HCT116 (cell line): ENCODE measurements around the gene SLC16A12. TPM values are rescaled to one million over a fixed set of nuclear protein-coding genes. Genes with fewer than 3 reads are reported as not detected.

ENCODE experiments used
- ATAC-seq: fragments of 200-7000 bp; cut with Tn5 transposase; 2 replicates; pipeline ENCODE4 v1.9.1; 2020; ENCODE audit warnings: mild to moderate bottlenecking, moderate library complexity
- BruUV-seq: library from RNA; stranded (reverse); fragments of 400-500 nt; replicated peaks from 2 replicates; lab custom pipeline; 2021; lab: Mats Ljungman, UMichigan
- CTCF ChIA-PET: fragments of 300-600 bp; sonication (Branson Sonifier 250); formaldehyde crosslinking; loops from one replicate; lab custom pipeline; 2021; ENCODE audit warnings: antibody characterized with exemption; lab: Charles Lee
- POLR2A ChIA-PET: fragments of 300-600, 350-600 bp; sonication (Branson Sonifier 250); formaldehyde crosslinking; loops from one replicate; lab custom pipeline; 2021; ENCODE audit warnings: antibody characterized with exemption; lab: Charles Lee
- RAD21 ChIA-PET, 2 experiments: fragments of 300-600 bp; sonication (Branson Sonifier 250); formaldehyde crosslinking; loops; one replicate each; lab custom pipeline; 2023; ENCODE audit warnings: low total read pairs in 2 of 2; ENCODE audit not compliant: uncharacterized antibody in 2 of 2, unreplicated experiment in 2 of 2, low non-redundant PET in 1 of 2; lab: Charles Lee
- DNase-seq: peaks from one replicate; pipeline ENCODE4 v3.0.0-alpha.2; 2010; ENCODE audit warnings: low read depth, low spot score
- H2AFZ ChIP-seq: fragments of 200-600 bp; shearing (Covaris generic), sonication (generic); 2 replicates; pipeline ENCODE4 v1.6.1; 2017; ENCODE audit warnings: low read depth, mixed run types, mixed read lengths, antibody characterized with exemption, low read length; ENCODE audit not compliant: poor library complexity, severe bottlenecking
- H3K27ac ChIP-seq: 2 replicates; pipeline ENCODE4 v1.5.1; 2012; ENCODE audit warnings: low read depth, low read length
- H3K27me3 ChIP-seq: fragments of 200-600 bp; sonication (generic); 2 replicates; pipeline ENCODE4 v1.6.1; 2016; ENCODE audit warnings: mixed run types, low read length, mixed read lengths; ENCODE audit not compliant: insufficient read depth
- H3K36me3 ChIP-seq, 2 experiments: fragments of 200-500 bp in 1 of 2; fragments of 200-600 bp in 1 of 2; sonication (Bioruptor generic) in 1 of 2; sonication (generic) in 1 of 2; 2 replicates each; pipeline versions ENCODE4 v1.5.1 to v1.6.1; 2014 to 2016; ENCODE audit warnings: low read length in 2 of 2, inconsistent platforms in 1 of 2, mixed read lengths in 1 of 2, mixed run types in 1 of 2; ENCODE audit not compliant: insufficient read depth in 2 of 2, control insufficient read depth in 1 of 2
- H3K4me1 ChIP-seq, 2 experiments: fragments of 200-600 bp in 1 of 2; sonication (generic) in 1 of 2; 2 replicates each; pipeline versions ENCODE4 v1.5.1 to v1.6.1; 2012 to 2017; ENCODE audit warnings: low read length in 2 of 2, inconsistent platforms in 1 of 2, mild to moderate bottlenecking in 1 of 2, mixed read lengths in 1 of 2, mixed run types in 1 of 2, moderate library complexity in 1 of 2; ENCODE audit not compliant: insufficient read depth in 2 of 2, control insufficient read depth in 1 of 2
- H3K4me2 ChIP-seq: fragments of 200-600 bp; sonication (generic); 2 replicates; pipeline ENCODE4 v1.6.1; 2017; ENCODE audit warnings: mixed run types, low read length, mixed read lengths
- H3K4me3 ChIP-seq, 2 experiments: fragments of 200-600 bp in 1 of 2; sonication (generic) in 1 of 2; replicated peaks in 1 of 2; 2 replicates each; pipeline ENCODE4 v1.5.1; 2011 to 2016; ENCODE audit warnings: low read length in 2 of 2, control low read depth in 1 of 2, low read depth in 1 of 2, mild to moderate bottlenecking in 1 of 2, mixed read lengths in 1 of 2, mixed run types in 1 of 2
- H3K79me2 ChIP-seq: fragments of 200-600 bp; sonication (generic); 2 replicates; pipeline ENCODE4 v1.6.1; 2017; ENCODE audit warnings: mild to moderate bottlenecking, mixed run types, low read length, moderate library complexity, mixed read lengths; ENCODE audit not compliant: insufficient read depth
- H3K9ac ChIP-seq: fragments of 200-600 bp; sonication (generic); 2 replicates; pipeline ENCODE4 v1.6.1; 2016; ENCODE audit warnings: low read length, mixed read lengths
- H3K9me2 ChIP-seq: fragments of 200-600 bp; sonication (generic), shearing (Covaris generic); 2 replicates; pipeline ENCODE4 v1.6.1; 2017; ENCODE audit warnings: mixed run types, mild to moderate bottlenecking, moderate library complexity; ENCODE audit not compliant: insufficient read depth
- H3K9me3 ChIP-seq, 2 experiments: fragments of 200-500 bp in 1 of 2; fragments of 200-600 bp in 1 of 2; sonication (Bioruptor generic) in 1 of 2; sonication (generic) in 1 of 2; 2 replicates each; pipeline ENCODE4 v1.6.1; 2014 to 2017; ENCODE audit warnings: low read length in 2 of 2, mixed read lengths in 2 of 2, inconsistent platforms in 1 of 2, low read depth in 1 of 2, mild to moderate bottlenecking in 1 of 2, mixed run types in 1 of 2, moderate library complexity in 1 of 2; ENCODE audit not compliant: control insufficient read depth in 1 of 2, insufficient read depth in 1 of 2
- H4K20me1 ChIP-seq: fragments of 200-600 bp; sonication (generic), shearing (Covaris generic); 2 replicates; pipeline ENCODE4 v1.6.1; 2017; ENCODE audit warnings: mixed run types, mild to moderate bottlenecking, moderate library complexity; ENCODE audit not compliant: insufficient read depth
- CBX3 ChIP-seq: IDR thresholded peaks from 2 replicates; pipeline ENCODE4 v1.6.1; 2012; ENCODE audit warnings: low read depth
- CEBPB ChIP-seq: IDR thresholded peaks from 2 replicates; pipeline ENCODE4 v1.6.1; 2012; ENCODE audit warnings: low read depth
- CTCF ChIP-seq, 3 experiments: fragments of 200-600 bp in 1 of 3; sonication (generic) in 1 of 3; IDR thresholded peaks in 2 of 3; conservative IDR thresholded peaks in 1 of 3; 2 replicates each; pipeline ENCODE4 v1.5.1; 2012 to 2017; ENCODE audit warnings: low read depth in 2 of 3, low read length in 2 of 3, antibody characterized with exemption in 1 of 3, borderline replicate concordance in 1 of 3, control low read depth in 1 of 3, mild to moderate bottlenecking in 1 of 3, mixed read lengths in 1 of 3, mixed run types in 1 of 3, moderate library complexity in 1 of 3; ENCODE audit not compliant: insufficient read depth in 1 of 3
- EZH2 ChIP-seq: fragments of 200-600 bp; sonication (generic); IDR thresholded peaks from 2 replicates; pipeline ENCODE4 v1.6.1; 2017; ENCODE audit warnings: antibody characterized with exemption, mixed run types
- EZH2phosphoT487 ChIP-seq: fragments of 200-600 bp; IDR thresholded peaks from 2 replicates; pipeline ENCODE4 v1.6.1; 2018; ENCODE audit warnings: antibody characterized with exemption, borderline replicate concordance
- FOSL1 ChIP-seq: IDR thresholded peaks from 2 replicates; pipeline ENCODE4 v1.6.1; 2012; ENCODE audit warnings: low read depth
- JUND ChIP-seq: IDR thresholded peaks from 2 replicates; pipeline ENCODE4 v1.6.1; 2012
- POLR2A ChIP-seq: IDR thresholded peaks from 2 replicates; pipeline ENCODE4 v1.7.0; 2011; ENCODE audit warnings: borderline replicate concordance; ENCODE audit not compliant: insufficient read depth, insufficient read length; ENCODE audit errors: extremely low read depth
- POLR2AphosphoS5 ChIP-seq: IDR thresholded peaks from 2 replicates; pipeline ENCODE4 v1.6.1; 2011; ENCODE audit warnings: mild to moderate bottlenecking, low read depth, low read length, moderate library complexity
- RAD21 ChIP-seq: IDR thresholded peaks from 2 replicates; pipeline ENCODE4 v1.6.1; 2012; ENCODE audit warnings: low read depth, mild to moderate bottlenecking
- SIN3A ChIP-seq: IDR thresholded peaks from 2 replicates; pipeline ENCODE4 v1.6.1; 2012; ENCODE audit warnings: low read depth
- SP1 ChIP-seq: IDR thresholded peaks from 2 replicates; pipeline ENCODE4 v1.6.1; 2012; ENCODE audit warnings: low read depth
- SRF ChIP-seq: IDR thresholded peaks from 2 replicates; pipeline ENCODE4 v1.6.1; 2012; ENCODE audit warnings: low read depth
- TCF7L2 ChIP-seq: IDR thresholded peaks from 2 replicates; pipeline ENCODE4 v1.7.0; 2011; ENCODE audit warnings: borderline replicate concordance, inconsistent platforms; ENCODE audit not compliant: insufficient read depth, insufficient read length; ENCODE audit errors: extremely low read depth
- YY1 ChIP-seq: IDR thresholded peaks from 2 replicates; pipeline ENCODE4 v1.6.1; 2011; ENCODE audit warnings: low read length, low read depth, moderate library complexity, mild to moderate bottlenecking; ENCODE audit not compliant: insufficient replicate concordance; ENCODE audit errors: extremely low read depth
- ZFX ChIP-seq: fragments of 450-650 bp; IDR thresholded peaks from 2 replicates; pipeline ENCODE4 v1.6.1; 2017
- intact Hi-C: fragments of 100-400 bp; cut with micrococcal nuclease; formaldehyde crosslinking; loops from 2 replicates; pipeline ENCODE4 v1.10.0; 2022
- total RNA-seq: library from RNA; stranded (reverse); gene quantifications from one replicate; pipeline ENCODE4 v1.2.1, GENCODE V29; 2021; ENCODE audit not compliant: unreplicated experiment
- TF ChIP-seq, protein P1 (sequence below): IDR thresholded peaks from 2 replicates; pipeline ENCODE4 v1.6.1; 2012
- TF ChIP-seq, protein P2 (sequence below): IDR thresholded peaks from 2 replicates; pipeline ENCODE4 v1.6.1; 2012; ENCODE audit warnings: low read depth

Gene SLC16A12
- total RNA-seq, 1 experiment from 2014 or later = not detected

DNA sequence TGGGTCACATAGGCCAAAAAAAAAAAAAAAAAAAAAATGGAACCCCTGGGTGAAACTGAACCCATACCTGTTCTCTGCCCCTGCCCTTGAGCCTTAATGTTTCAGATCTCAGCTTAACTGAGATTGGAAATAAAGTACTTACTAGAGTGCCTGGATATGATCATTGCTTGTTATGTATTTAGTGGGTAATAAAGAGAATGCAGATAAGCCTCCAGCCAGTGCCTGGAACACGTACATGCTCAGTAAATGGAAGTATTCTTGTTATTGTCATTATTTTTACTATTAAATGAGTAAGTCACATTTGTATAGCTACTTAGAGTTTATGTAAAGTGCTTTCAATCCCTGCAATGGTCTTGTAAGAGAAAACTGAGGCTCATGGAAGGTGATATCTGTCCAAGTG, 14.7 kb downstream of the SLC16A12 start:
- BruUV-seq = no TSS peak
- H3K4me2 ChIP-seq = no peak overlapping the region
- ChIA-PET RAD21 (no interaction called here), CTCF (no interaction called here), POLR2A (no interaction called here)
- peaks cover 0 to 13% of the 10 kb centered on the region in 2 experiments; a peak in 2 of 4 replicates for H3K4me1 ChIP-seq
- H3K36me3 ChIP-seq = no peaks in the 10 kb centered on the region
- no peaks in the 10 kb centered on the region for H3K27me3 ChIP-seq
- H4K20me1 ChIP-seq = no peaks in the 10 kb centered on the region
- TF ChIP-seq SP1 = no peak
- TF ChIP-seq, protein P1, sequence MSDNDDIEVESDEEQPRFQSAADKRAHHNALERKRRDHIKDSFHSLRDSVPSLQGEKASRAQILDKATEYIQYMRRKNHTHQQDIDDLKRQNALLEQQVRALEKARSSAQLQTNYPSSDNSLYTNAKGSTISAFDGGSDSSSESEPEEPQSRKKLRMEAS = no peak
- no peak for TF ChIP-seq RAD21
- TF ChIP-seq CTCF (IDR thresholded peaks at IDR 0.05 in 2 of 3, conservative IDR thresholded peaks at IDR 0.05 in 1 of 3; ENCODE audit: borderline replicate concordance in 1 of 3, insufficient read depth in 1 of 3, low read depth in 2 of 3, low read length in 2 of 3) = no peak
- no peak for TF ChIP-seq TCF7L2
- TF ChIP-seq ZFX = no peak
- TF ChIP-seq SIN3A = no peak
- TF ChIP-seq CBX3 = no peak
- no peak for TF ChIP-seq JUND
- TF ChIP-seq SRF = no peak
- no peak for TF ChIP-seq CEBPB
- TF ChIP-seq POLR2AphosphoS5 = no peak
- TF ChIP-seq FOSL1 = no peak
- TF ChIP-seq EZH2 = no peak
- no peak for TF ChIP-seq YY1
- TF ChIP-seq, protein P2, sequence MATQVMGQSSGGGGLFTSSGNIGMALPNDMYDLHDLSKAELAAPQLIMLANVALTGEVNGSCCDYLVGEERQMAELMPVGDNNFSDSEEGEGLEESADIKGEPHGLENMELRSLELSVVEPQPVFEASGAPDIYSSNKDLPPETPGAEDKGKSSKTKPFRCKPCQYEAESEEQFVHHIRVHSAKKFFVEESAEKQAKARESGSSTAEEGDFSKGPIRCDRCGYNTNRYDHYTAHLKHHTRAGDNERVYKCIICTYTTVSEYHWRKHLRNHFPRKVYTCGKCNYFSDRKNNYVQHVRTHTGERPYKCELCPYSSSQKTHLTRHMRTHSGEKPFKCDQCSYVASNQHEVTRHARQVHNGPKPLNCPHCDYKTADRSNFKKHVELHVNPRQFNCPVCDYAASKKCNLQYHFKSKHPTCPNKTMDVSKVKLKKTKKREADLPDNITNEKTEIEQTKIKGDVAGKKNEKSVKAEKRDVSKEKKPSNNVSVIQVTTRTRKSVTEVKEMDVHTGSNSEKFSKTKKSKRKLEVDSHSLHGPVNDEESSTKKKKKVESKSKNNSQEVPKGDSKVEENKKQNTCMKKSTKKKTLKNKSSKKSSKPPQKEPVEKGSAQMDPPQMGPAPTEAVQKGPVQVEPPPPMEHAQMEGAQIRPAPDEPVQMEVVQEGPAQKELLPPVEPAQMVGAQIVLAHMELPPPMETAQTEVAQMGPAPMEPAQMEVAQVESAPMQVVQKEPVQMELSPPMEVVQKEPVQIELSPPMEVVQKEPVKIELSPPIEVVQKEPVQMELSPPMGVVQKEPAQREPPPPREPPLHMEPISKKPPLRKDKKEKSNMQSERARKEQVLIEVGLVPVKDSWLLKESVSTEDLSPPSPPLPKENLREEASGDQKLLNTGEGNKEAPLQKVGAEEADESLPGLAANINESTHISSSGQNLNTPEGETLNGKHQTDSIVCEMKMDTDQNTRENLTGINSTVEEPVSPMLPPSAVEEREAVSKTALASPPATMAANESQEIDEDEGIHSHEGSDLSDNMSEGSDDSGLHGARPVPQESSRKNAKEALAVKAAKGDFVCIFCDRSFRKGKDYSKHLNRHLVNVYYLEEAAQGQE = no peak
- no peak for TF ChIP-seq EZH2phosphoT487
- no peak for TF ChIP-seq POLR2A
- no peaks in the 10 kb centered on the region for H3K79me2 ChIP-seq
- intact Hi-C loops = no loop called here
- H3K9ac ChIP-seq = no peak overlapping the region
- DNase-seq (no peak), ATAC-seq (no peak)
- H2AFZ ChIP-seq = no peak overlapping the region
- no peaks in the 10 kb centered on the region for H3K9me2 ChIP-seq
- H3K9me3 ChIP-seq = no peaks in the 10 kb centered on the region
- H3K27ac ChIP-seq = no peak overlapping the region
- H3K4me3 ChIP-seq = no peak overlapping the region
